Brain microvascular endothelial cell (primary cell): ENCODE data around the gene BRD3OS.

Experiments used
- DNase-seq: peaks from one replicate; pipeline ENCODE4 v3.0.0-alpha.2; 2020
- H3K27ac ChIP-seq: fragments of 250-450 bp; sonication (Bioruptor Pico); 2 replicates; pipeline ENCODE4 v1.5.1; 2020; ENCODE audit warnings: mild to moderate bottlenecking, moderate library complexity
- H3K27me3 ChIP-seq: fragments of 250-450 bp; sonication (Bioruptor Pico); replicated peaks from 2 replicates; pipeline ENCODE4 v1.5.1; 2020; ENCODE audit warnings: mild to moderate bottlenecking
- H3K36me3 ChIP-seq: fragments of 250-450 bp; sonication (Bioruptor Pico); replicated peaks from 2 replicates; pipeline ENCODE4 v1.5.1; 2020; ENCODE audit warnings: mild to moderate bottlenecking
- H3K4me3 ChIP-seq: 2 replicates; pipeline ENCODE4 v1.5.1; 2011; ENCODE audit warnings: low read depth, mild to moderate bottlenecking, control low read depth, low read length, moderate library complexity
- in situ Hi-C: cut with HindIII; loops from 2 replicates; pipeline ENCODE4 v1.10.0; 2017; ENCODE audit warnings: low sequenced_read_pairs, low pct_ligation_motif_present
- TF ChIP-seq, protein P1 (sequence below): IDR thresholded peaks from 2 replicates; pipeline ENCODE4 v1.5.1; 2011; ENCODE audit warnings: low read depth, mild to moderate bottlenecking, moderate library complexity, low read length, control low read depth, inconsistent platforms; ENCODE audit errors: missing control alignments

Gene BRD3OS

DNA sequence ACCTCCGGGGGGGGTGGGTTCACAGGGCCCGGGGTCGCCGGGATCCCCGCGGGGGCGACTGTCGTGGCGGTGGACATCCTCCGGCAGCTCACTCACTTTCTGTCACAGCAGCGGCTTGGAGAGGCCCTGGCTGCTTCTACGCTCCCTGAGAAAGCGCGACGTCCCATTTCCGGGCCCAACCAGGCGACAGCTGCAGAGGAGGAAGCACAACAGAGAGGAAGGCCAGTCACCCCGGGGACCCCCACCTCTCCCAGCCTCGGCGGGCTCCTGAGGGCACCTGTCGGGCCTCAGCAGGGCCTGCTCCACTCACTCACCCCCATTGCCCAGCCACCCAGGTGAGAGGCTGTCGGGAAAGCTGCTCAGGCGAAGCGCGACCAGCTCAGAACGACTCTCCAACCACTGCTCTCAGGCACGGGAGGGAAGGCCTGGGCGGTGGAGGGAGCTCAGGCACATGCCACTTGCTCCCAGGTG is 28.2 kb downstream of the BRD3OS start:
- H3K27me3 ChIP-seq = no peaks in the 10 kb centered on the region
- H3K27ac ChIP-seq = no peak overlapping the region
- H3K4me3 ChIP-seq = no peak overlapping the region
- H3K36me3 ChIP-seq = peaks cover 32% of the 10 kb centered on the region
- TF ChIP-seq, protein P1, sequence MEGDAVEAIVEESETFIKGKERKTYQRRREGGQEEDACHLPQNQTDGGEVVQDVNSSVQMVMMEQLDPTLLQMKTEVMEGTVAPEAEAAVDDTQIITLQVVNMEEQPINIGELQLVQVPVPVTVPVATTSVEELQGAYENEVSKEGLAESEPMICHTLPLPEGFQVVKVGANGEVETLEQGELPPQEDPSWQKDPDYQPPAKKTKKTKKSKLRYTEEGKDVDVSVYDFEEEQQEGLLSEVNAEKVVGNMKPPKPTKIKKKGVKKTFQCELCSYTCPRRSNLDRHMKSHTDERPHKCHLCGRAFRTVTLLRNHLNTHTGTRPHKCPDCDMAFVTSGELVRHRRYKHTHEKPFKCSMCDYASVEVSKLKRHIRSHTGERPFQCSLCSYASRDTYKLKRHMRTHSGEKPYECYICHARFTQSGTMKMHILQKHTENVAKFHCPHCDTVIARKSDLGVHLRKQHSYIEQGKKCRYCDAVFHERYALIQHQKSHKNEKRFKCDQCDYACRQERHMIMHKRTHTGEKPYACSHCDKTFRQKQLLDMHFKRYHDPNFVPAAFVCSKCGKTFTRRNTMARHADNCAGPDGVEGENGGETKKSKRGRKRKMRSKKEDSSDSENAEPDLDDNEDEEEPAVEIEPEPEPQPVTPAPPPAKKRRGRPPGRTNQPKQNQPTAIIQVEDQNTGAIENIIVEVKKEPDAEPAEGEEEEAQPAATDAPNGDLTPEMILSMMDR = no peak
- no peak for DNase-seq
- in situ Hi-C loops = no loop called here

DNA sequence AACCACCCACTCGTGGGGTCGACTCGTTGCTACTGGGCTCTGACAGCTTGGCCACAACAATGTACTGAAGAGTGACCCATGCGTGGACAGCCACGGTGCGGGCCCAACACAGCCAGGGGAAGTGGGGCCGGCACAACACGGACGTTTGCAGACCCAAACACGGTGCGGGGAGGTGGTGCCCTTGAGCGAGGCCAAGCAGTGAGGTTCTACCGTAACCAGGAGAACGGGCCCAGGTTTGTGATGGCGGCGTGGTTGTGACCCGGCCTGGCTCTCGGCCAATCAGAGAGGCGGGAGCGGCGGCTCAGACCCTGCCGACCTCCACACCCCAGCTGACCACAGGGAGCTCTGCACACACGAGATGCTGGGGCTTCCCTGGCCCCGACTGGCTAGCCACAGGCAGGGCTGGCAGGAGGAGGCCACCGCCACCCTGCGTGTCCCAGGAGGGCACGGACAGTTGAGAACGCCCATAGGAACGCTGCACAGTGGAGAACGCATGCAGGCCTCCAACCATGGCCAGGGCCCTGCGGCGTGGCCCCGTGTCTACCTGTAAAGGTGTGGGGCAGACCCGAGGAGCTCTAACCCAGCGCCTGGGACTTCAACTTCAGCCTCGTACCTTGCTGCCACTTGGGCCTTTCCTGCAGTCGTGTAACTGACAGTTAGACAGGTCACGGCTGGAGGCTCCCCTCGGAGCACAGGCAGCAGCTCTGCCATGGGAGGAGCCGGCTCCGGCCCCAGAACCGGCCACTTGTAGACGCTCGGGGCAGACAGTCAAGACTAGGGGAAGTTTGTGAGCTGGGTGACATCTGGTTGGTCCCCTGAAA is 28.9 kb downstream of the BRD3OS start:
- H3K4me3 ChIP-seq = no peak overlapping the region
- peaks cover 26% of the 10 kb centered on the region for H3K36me3 ChIP-seq
- no peaks in the 10 kb centered on the region for H3K27me3 ChIP-seq
- in situ Hi-C loops = no loop called here
- DNase-seq = no peak
- TF ChIP-seq, protein P1 = no peak
- no peak overlapping the region for H3K27ac ChIP-seq

DNA sequence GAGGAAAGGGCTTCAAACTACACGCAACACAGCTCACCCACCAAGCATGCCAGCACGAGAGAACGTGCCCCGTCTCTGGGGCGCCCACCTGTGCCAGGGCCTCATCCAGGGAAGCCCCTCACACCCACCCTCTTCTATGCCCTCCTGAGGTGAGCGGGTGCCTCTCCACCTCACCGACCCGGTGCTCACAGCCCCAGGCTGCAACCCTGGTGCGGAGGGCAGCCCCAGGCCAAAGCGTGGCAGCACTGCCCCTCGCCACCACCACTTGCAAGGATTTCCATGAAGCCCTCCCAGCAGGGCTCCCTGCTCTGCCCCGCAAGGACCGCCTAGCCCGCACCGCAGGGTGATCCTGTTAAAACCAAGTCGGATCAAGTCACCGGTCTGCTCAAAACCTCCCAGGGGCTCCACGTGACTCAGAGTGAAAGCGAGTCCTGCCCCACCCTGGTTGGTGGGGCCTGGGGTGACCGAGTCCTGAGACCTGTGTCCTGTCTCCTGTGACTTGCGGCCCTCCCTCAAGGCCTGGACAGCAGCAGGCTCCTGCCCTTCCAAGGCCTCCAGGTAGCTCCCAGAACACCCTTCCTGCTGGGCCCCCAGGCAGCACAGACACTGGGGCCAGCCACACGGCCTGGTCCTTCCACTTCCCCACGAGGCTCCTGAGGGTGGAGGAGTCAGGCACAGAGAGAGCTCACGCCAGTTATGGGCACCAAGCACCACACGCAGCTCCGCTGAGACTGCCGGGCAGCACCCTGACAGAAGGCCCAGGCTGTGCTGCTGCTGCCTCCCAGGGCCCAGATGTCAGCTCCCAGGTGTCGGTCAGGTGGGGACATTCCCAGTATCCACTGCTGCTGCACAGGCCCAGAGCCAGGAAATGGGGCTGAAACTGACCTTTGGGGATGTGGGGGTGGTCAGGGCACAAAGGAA is 29.9 kb downstream of the BRD3OS start:
- in situ Hi-C loops = no loop called here
- Histone ChIP-seq H3K4me3 (no peak overlapping the region), H3K36me3 (peaks cover 20% of the 10 kb centered on the region), H3K27me3 (no peaks in the 10 kb centered on the region), H3K27ac (no peak overlapping the region)
- DNase-seq = no peak
- TF ChIP-seq, protein P1 = no peak

DNA sequence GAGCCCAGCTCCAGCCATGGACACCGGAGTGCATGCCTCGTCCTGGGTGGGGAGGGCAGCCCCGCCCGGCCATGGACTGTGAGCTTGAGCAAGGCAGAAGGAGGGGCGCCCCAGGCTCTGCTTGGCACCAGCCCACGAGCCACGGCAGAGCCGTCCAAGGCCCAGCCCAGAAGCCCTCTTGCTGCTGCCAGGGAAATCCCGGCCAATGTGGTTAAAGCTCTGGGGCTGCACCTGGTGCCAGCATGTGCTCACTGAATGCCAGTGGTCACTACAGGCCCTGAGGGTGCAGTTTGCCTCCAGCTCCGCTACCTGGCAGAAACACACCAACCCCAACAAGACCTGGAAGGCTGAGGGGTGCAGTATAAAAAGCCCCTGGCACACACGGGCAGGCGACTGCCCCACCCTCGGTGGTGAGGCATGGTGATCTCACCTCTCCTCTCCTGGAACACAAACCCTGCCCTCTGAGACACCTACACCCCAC is 30.7 kb downstream of the BRD3OS start:
- TF ChIP-seq, protein P1 = no peak
- no peak overlapping the region for H3K27ac ChIP-seq
- in situ Hi-C loops = no loop called here
- DNase-seq = no peak
- peaks cover 11% of the 10 kb centered on the region for H3K36me3 ChIP-seq
- H3K4me3 ChIP-seq = no peak overlapping the region
- no peaks in the 10 kb centered on the region for H3K27me3 ChIP-seq

DNA sequence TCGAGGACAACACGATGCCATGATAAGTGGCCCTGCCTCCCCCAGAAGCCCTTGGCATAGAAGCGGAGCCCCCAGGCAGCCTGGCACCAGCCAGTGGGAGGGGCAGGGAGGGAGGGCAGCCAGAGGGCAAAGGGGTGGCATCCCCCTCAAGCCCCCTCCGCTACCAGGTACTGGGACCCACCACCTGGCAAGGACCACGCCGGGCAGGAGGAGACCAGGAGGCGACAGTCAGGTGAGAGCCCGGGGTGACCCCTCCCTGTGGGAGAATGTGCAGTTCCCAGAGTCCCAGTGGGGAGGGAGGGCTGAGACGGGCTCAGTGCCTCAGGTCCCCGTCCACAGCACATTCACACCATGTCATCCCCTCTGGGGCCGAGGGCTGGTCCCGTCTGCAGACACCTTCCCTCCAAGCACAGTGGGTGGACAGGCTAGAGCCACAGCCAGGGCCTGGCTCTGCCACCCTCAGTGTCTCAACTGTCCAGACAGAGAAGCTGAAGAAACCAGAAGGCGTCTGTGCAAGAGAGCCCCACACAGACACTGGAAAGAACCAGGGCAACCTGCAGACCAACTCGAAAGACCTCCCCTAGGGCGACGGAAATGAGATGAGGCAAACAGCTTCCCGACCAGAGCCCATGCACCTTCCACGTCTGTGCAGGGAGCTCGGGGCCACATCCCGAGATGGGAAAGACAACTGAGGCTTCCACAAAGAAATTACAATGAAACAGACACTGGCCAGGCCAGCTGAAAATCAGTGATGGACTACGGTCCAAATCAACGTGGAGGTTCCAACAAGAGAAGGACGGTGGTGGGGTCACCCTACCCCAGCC is 31.4 kb downstream of the BRD3OS start:
- TF ChIP-seq, protein P1 = no peak
- no peak overlapping the region for H3K4me3 ChIP-seq
- H3K27ac ChIP-seq = no peak overlapping the region
- H3K27me3 ChIP-seq = no peaks in the 10 kb centered on the region
- peaks cover 10% of the 10 kb centered on the region for H3K36me3 ChIP-seq
- no peak for DNase-seq
- in situ Hi-C loops = no loop called here
